Tibial artery (tissue), 4 donors: Measurements from ENCODE around the gene MFSD6.

Experiments
- DNase-seq, 2 donors: peaks; one replicate each; pipeline ENCODE4 v3.0.0-alpha.2; 2019
- H3K27ac ChIP-seq, 2 donors: fragments of 200-600 bp; sonication (generic) in 1 of 2; 1 replicate in 1 of 2; 2 replicates in 1 of 2; pipeline ENCODE4 v1.5.1; 2018 to 2019; ENCODE audit warnings: mild to moderate bottlenecking in 1 of 2
- H3K27me3 ChIP-seq, 2 donors: fragments of 200-600 bp; sonication (generic) in 1 of 2; one replicate each; pipeline versions ENCODE4 v1.5.1 to v1.6.0; 2016 to 2019
- H3K36me3 ChIP-seq, 3 donors: fragments of 200-600 bp; sonication (generic) in 2 of 3; one replicate each; pipeline ENCODE4 v1.5.1; 2016 to 2019; ENCODE audit warnings: mild to moderate bottlenecking in 2 of 3
- H3K4me1 ChIP-seq, 4 donors: fragments of 200-600 bp; sonication (generic) in 2 of 4; 1 replicate in 3 of 4; 2 replicates in 1 of 4; pipeline ENCODE4 v1.5.1; 2016 to 2019
- H3K4me3 ChIP-seq, 2 donors: fragments of 200-600 bp; sonication (generic) in 1 of 2; 1 replicate in 1 of 2; 2 replicates in 1 of 2; pipeline ENCODE4 v1.5.1; 2018 to 2019; ENCODE audit warnings: mild to moderate bottlenecking in 2 of 2
- H3K9me3 ChIP-seq, 3 donors: fragments of 200-600 bp; sonication (generic) in 1 of 3; one replicate each; pipeline ENCODE4 v1.5.1; 2016 to 2019
- CTCF ChIP-seq, 2 experiments: fragments of 200-600 bp in 1 of 2; fragments of 450-650 bp in 1 of 2; IDR thresholded peaks; one replicate each; pipeline ENCODE4 v1.5.1; 2017 to 2019; ENCODE audit warnings: antibody characterized with exemption in 2 of 2, mild to moderate bottlenecking in 1 of 2, moderate library complexity in 1 of 2
- intact Hi-C: fragments of 100-400 bp; cut with DNase I; formaldehyde crosslinking; loops from one replicate; pipeline ENCODE4 v1.15.0; 2023; ENCODE audit warnings: low total_unique reads

MFSD6 gene

GRCh38 chr2:190382851-190383250 lies 25.3 kb upstream of the MFSD6 start:
- intact Hi-C loops = no loop called here
- no peak overlapping the region for H3K4me3 ChIP-seq
- H3K36me3 ChIP-seq = no peaks in the 10 kb centered on the region
- no peaks in the 10 kb centered on the region for H3K9me3 ChIP-seq
- H3K27me3 ChIP-seq = no peaks in the 10 kb centered on the region
- H3K27ac ChIP-seq = no peak overlapping the region
- DNase-seq = no peak
- peak; percentile 32 to 43 for TF ChIP-seq CTCF (IDR thresholded peaks at IDR 0.05)
- H3K4me1 ChIP-seq = no peaks in the 10 kb centered on the region

GRCh38 chr2:190387422-190387821 lies 20.7 kb upstream of the MFSD6 start:
- Histone ChIP-seq H3K27me3 (peaks cover 0 to 2% of the 10 kb centered on the region in 2 donors), H3K27ac (no peak overlapping the region), H3K4me3 (no peak overlapping the region), H3K36me3 (no peaks in the 10 kb centered on the region), H3K4me1 (no peaks in the 10 kb centered on the region), H3K9me3 (no peaks in the 10 kb centered on the region)
- intact Hi-C loops = no loop called here
- no peak for DNase-seq
- no peak for TF ChIP-seq CTCF (IDR thresholded peaks at IDR 0.05)

- H3K4me1 ChIP-seq = no peaks in the 10 kb centered on the region
- H3K27ac ChIP-seq = no peak overlapping the region
- no peaks in the 10 kb centered on the region for H3K9me3 ChIP-seq
- no peak for DNase-seq
- H3K27me3 ChIP-seq = peaks cover 0 to 2% of the 10 kb centered on the region in 2 donors
- no peak overlapping the region for H3K4me3 ChIP-seq
- TF ChIP-seq CTCF (IDR thresholded peaks at IDR 0.05) = no peak
- no peaks in the 10 kb centered on the region for H3K36me3 ChIP-seq
- intact Hi-C loops = no loop called here
Observed at GRCh38 chr2:190396271-190396670, 11.9 kb upstream of the MFSD6 start.

GRCh38 chr2:190402986-190403603 lies 5.1 kb upstream of the MFSD6 start:
- Histone ChIP-seq H3K4me3 (no peak overlapping the region), H3K36me3 (no peaks in the 10 kb centered on the region), H3K27ac (no peak overlapping the region), H3K4me1 (peaks cover 0 to 5% (median 0%) of the 10 kb centered on the region in 4 donors), H3K27me3 (no peaks in the 10 kb centered on the region), H3K9me3 (no peaks in the 10 kb centered on the region)
- no peak for DNase-seq
- no peak for TF ChIP-seq CTCF (IDR thresholded peaks at IDR 0.05)
- intact Hi-C loops = no loop called here

GRCh38 chr2:190404487-190404886 lies 3.7 kb upstream of the MFSD6 start:
- Histone ChIP-seq H3K36me3 (no peaks in the 10 kb centered on the region), H3K4me3 (no peak overlapping the region), H3K27me3 (no peaks in the 10 kb centered on the region), H3K9me3 (no peaks in the 10 kb centered on the region), H3K4me1 (peaks cover 0 to 12% (median 5%) of the 10 kb centered on the region in 4 donors), H3K27ac (no peak overlapping the region)
- intact Hi-C loops = no loop called here
- DNase-seq = no peak
- TF ChIP-seq CTCF (IDR thresholded peaks at IDR 0.05) = no peak

GRCh38 chr2:190405070-190405469 lies 3.1 kb upstream of the MFSD6 start:
- no peak for DNase-seq
- Histone ChIP-seq H3K4me3 (no peak overlapping the region), H3K4me1 (peaks cover 0 to 12% (median 6%) of the 10 kb centered on the region in 4 donors), H3K27me3 (no peaks in the 10 kb centered on the region), H3K27ac (no peak overlapping the region), H3K9me3 (no peaks in the 10 kb centered on the region), H3K36me3 (no peaks in the 10 kb centered on the region)
- intact Hi-C loops = no loop called here
- TF ChIP-seq CTCF (IDR thresholded peaks at IDR 0.05) = no peak
